Superior temporal gyrus (tissue), 1 donor: Measurements from ENCODE around the gene SLC25A25.

Source experiments
- DNase-seq: peaks from one replicate; pipeline ENCODE4 v3.0.0-alpha.2; 2016; ENCODE audit errors: extremely low spot score

SLC25A25 gene

GRCh38 chr9:128145536-128145935, 77.5 kb downstream of the SLC25A25 start:
- no peak for DNase-seq

- DNase-seq: no peak
These were observed 77.9 kb downstream of the SLC25A25 start for GRCh38 chr9:128145951-128146351.

- DNase-seq: no peak
These were observed 78.6 kb downstream of the SLC25A25 start for GRCh38 chr9:128146591-128147120.

- DNase-seq: no peak
These were observed 80.5 kb downstream of the SLC25A25 start for GRCh38 chr9:128148509-128149000.

GRCh38 chr9:128149001-128149701, 81.1 kb downstream of the SLC25A25 start, which contains the start of gene LCN2:
Gene LCN2 (plus strand): TSS chr9:128149453. CDS start chr9:128149526, 73 bp downstream.
- DNase-seq: no peak

GRCh38 chr9:128149951-128150593, 82.0 kb downstream of the SLC25A25 start:
- DNase-seq: no peak

GRCh38 chr9:128150594-128151308, 82.7 kb downstream of the SLC25A25 start:
- DNase-seq: no peak

GRCh38 chr9:128151309-128152132, 83.5 kb downstream of the SLC25A25 start:
- DNase-seq: no peak

- DNase-seq: no peak
These were observed 84.4 kb downstream of the SLC25A25 start for GRCh38 chr9:128152133-128153059.

GRCh38 chr9:128153060-128153946, 85.3 kb downstream of the SLC25A25 start:
- DNase-seq: no peak

- no peak for DNase-seq
These were observed 86.1 kb downstream of the SLC25A25 start for GRCh38 chr9:128153947-128154695.

- no peak for DNase-seq
These were observed 87.9 kb downstream of the SLC25A25 start for GRCh38 chr9:128155736-128156500.
